PC-3 (cell line): Measurements from ENCODE around the gene ZMPSTE24. TPM values are rescaled to one million over a fixed set of nuclear protein-coding genes. Genes with fewer than 3 reads are reported as not detected.
"Not testable (repeated sequence)": the region's sequence is repeated elsewhere in the genome, so short reads cannot be mapped to it uniquely, and the experiment has no call there.

ENCODE experiments used
- ATAC-seq: fragments of 200-7000 bp; cut with Tn5 transposase; 2 replicates; pipeline ENCODE4 v1.9.1; 2020; ENCODE audit warnings: mild to moderate bottlenecking, moderate library complexity
- BruUV-seq: library from RNA; stranded (reverse); fragments of 400-500 nt; replicated peaks from 2 replicates; lab custom pipeline; 2021; lab: Mats Ljungman, UMichigan
- CTCF ChIA-PET: fragments of 300-600 bp; sonication (Branson Sonifier 250); formaldehyde crosslinking; loops from one replicate; lab custom pipeline; 2022; ENCODE audit warnings: antibody characterized with exemption; lab: Charles Lee
- POLR2A ChIA-PET: fragments of 300-600 bp; sonication (Branson Sonifier 250); formaldehyde crosslinking; loops from one replicate; lab custom pipeline; 2022; ENCODE audit warnings: antibody characterized with exemption; ENCODE audit not compliant: unreplicated experiment; lab: Charles Lee
- DNase-seq: peaks from one replicate; pipeline ENCODE4 v3.0.0-alpha.2; 2015
- H2AFZ ChIP-seq: fragments of 300-600 bp; sonication (generic); 2 replicates; pipeline ENCODE4 v1.6.0; 2016; ENCODE audit warnings: antibody characterized with exemption, low read length
- H3F3A ChIP-seq: fragments of 300-600 bp; sonication (generic); one replicate; pipeline ENCODE4 v1.6.0; 2017; ENCODE audit warnings: antibody characterized with exemption, low read length, control low read depth, mild to moderate bottlenecking; ENCODE audit not compliant: unreplicated experiment
- H3K27ac ChIP-seq: fragments of 300-600 bp; sonication (generic); 2 replicates; pipeline ENCODE4 v1.5.1; 2016; ENCODE audit warnings: mild to moderate bottlenecking, low read length
- H3K27me3 ChIP-seq: fragments of 300-600 bp; sonication (generic); 2 replicates; pipeline ENCODE4 v1.6.1; 2016; ENCODE audit warnings: low read length, mixed read lengths
- H3K36me3 ChIP-seq: fragments of 300-600 bp; sonication (generic); 2 replicates; pipeline ENCODE4 v1.6.1; 2016; ENCODE audit warnings: low read depth, mixed run types, low read length, mixed read lengths
- H3K4me1 ChIP-seq: fragments of 300-600 bp; sonication (generic); 2 replicates; pipeline ENCODE4 v1.5.1; 2016; ENCODE audit warnings: low read length; ENCODE audit not compliant: insufficient read depth
- H3K4me2 ChIP-seq: fragments of 300-600 bp; sonication (generic); 2 replicates; pipeline ENCODE4 v1.6.0; 2016; ENCODE audit warnings: low read length
- H3K4me3 ChIP-seq: fragments of 300-600 bp; sonication (generic); 2 replicates; pipeline ENCODE4 v1.5.1; 2016; ENCODE audit warnings: mild to moderate bottlenecking, low read length, mixed read lengths
- H3K79me2 ChIP-seq: fragments of 300-600 bp; sonication (generic); 2 replicates; pipeline ENCODE4 v1.6.1; 2017; ENCODE audit warnings: low read length, mixed read lengths
- H3K9ac ChIP-seq: fragments of 300-600 bp; sonication (generic); 2 replicates; pipeline ENCODE4 v1.6.0; 2016; ENCODE audit warnings: mild to moderate bottlenecking, low read length
- H3K9me2 ChIP-seq: fragments of 300-600 bp; sonication (generic); replicated peaks from 2 replicates; pipeline ENCODE4 v1.6.1; 2016; ENCODE audit warnings: mixed run types, low read length, mixed read lengths
- H3K9me3 ChIP-seq: fragments of 300-600 bp; sonication (generic); 2 replicates; pipeline ENCODE4 v1.6.1; 2016; ENCODE audit warnings: low read length, mixed read lengths
- H4K20me1 ChIP-seq: fragments of 300-600 bp; sonication (generic); 2 replicates; pipeline ENCODE4 v1.6.1; 2016; ENCODE audit warnings: low read length, mixed read lengths
- CTCF ChIP-seq: fragments of 300-600 bp; sonication (generic); conservative IDR thresholded peaks from 2 replicates; pipeline ENCODE4 v1.5.1; 2017; ENCODE audit warnings: antibody characterized with exemption, low read depth, mild to moderate bottlenecking, low read length
- EZH2 ChIP-seq: fragments of 300-600 bp; sonication (generic); IDR thresholded peaks from one replicate; pipeline ENCODE4 v1.6.1; 2017; ENCODE audit warnings: antibody characterized with exemption, mild to moderate bottlenecking, low read length; ENCODE audit not compliant: unreplicated experiment
- EZH2phosphoT487 ChIP-seq: fragments of 300-600 bp; sonication (generic); IDR thresholded peaks from 2 replicates; pipeline ENCODE4 v1.6.1; 2018; ENCODE audit warnings: mild to moderate bottlenecking, antibody characterized with exemption, low read length, borderline replicate concordance
- intact Hi-C: fragments of 100-400 bp; cut with micrococcal nuclease; formaldehyde crosslinking; loops from 2 replicates; pipeline ENCODE4 v1.9.0; 2023
- total RNA-seq: library from RNA; depleted of rRNA; stranded (reverse); fragments of >200 nt; gene quantifications from 2 replicates; pipeline ENCODE4 v1.2.3, GENCODE V29; 2014

ZMPSTE24 gene
- total RNA-seq, 1 experiment from 2014 or later: 76.1 TPM

- Histone ChIP-seq H3K36me3 (no peaks in the 10 kb centered on the region), H4K20me1 (no peaks in the 10 kb centered on the region), H3K9me3 (no peaks in the 10 kb centered on the region), H3K79me2 (no peaks in the 10 kb centered on the region), H3K4me1 (no peaks in the 10 kb centered on the region), H2AFZ (peak overlapping the region; percentile 100; the same call in 1 of the 2 replicates), H3K27me3 (no peaks in the 10 kb centered on the region), H3K9ac (no peak overlapping the region), H3F3A (no peaks in the 10 kb centered on the region), H3K27ac (no peak overlapping the region), H3K4me3 (peak overlapping the region; percentile 87), H3K9me2 (no peaks in the 10 kb centered on the region), H3K4me2 (peak overlapping the region; percentile 98)
- BruUV-seq: no TSS peak
- no peak for TF ChIP-seq CTCF
- TF ChIP-seq EZH2phosphoT487: no peak
- no peak for TF ChIP-seq EZH2
- ATAC-seq: no peak
- POLR2A ChIA-PET: no interaction called here
- CTCF ChIA-PET: interaction anchor here (0.5 to 1.3 kb wide), 2 partner anchors 21 to 86 kb away, joined by 3 read pairs; no protein-coding TSS in a partner anchor
- no peak for DNase-seq
- intact Hi-C loops: loop anchor here (5.0 kb wide), 1 partner anchor 175 kb away; no protein-coding TSS in a partner anchor
Measured at GRCh38 chr1:40317394-40318074, 59.5 kb downstream of the ZMPSTE24 start.

GRCh38 chr1:40318476-40318875 lies 60.4 kb downstream of the ZMPSTE24 start:
- ATAC-seq (no peak), DNase-seq (no peak)
- no peaks in the 10 kb centered on the region for H3K27me3 ChIP-seq
- no peaks in the 10 kb centered on the region for H3K9me3 ChIP-seq
- H3K9me2 ChIP-seq: no peaks in the 10 kb centered on the region
- no peak overlapping the region for H3K27ac ChIP-seq
- H4K20me1 ChIP-seq: no peaks in the 10 kb centered on the region
- no peaks in the 10 kb centered on the region for H3F3A ChIP-seq
- intact Hi-C loops: loop anchor here (5.0 kb wide), 1 partner anchor 176 kb away; no protein-coding TSS in a partner anchor
- no peak for TF ChIP-seq EZH2phosphoT487
- TF ChIP-seq EZH2: no peak
- no TSS peak for BruUV-seq
- H2AFZ ChIP-seq: no peak overlapping the region
- CTCF ChIA-PET: no interaction called here
- POLR2A ChIA-PET: no interaction called here
- H3K36me3 ChIP-seq: no peaks in the 10 kb centered on the region
- no peak overlapping the region for H3K4me2 ChIP-seq
- no peak overlapping the region for H3K4me3 ChIP-seq
- no peak overlapping the region for H3K9ac ChIP-seq
- H3K79me2 ChIP-seq: no peaks in the 10 kb centered on the region
- no peaks in the 10 kb centered on the region for H3K4me1 ChIP-seq

- no peak for DNase-seq
- Histone ChIP-seq H3K79me2 (no peaks in the 10 kb centered on the region), H3K4me2 (no peak overlapping the region), H3F3A (no peaks in the 10 kb centered on the region), H3K36me3 (no peaks in the 10 kb centered on the region), H2AFZ (no peak overlapping the region), H3K4me3 (no peak overlapping the region), H3K27me3 (no peaks in the 10 kb centered on the region), H4K20me1 (no peaks in the 10 kb centered on the region), H3K4me1 (no peaks in the 10 kb centered on the region), H3K27ac (no peak overlapping the region), H3K9ac (no peak overlapping the region), H3K9me2 (no peaks in the 10 kb centered on the region), H3K9me3 (no peaks in the 10 kb centered on the region)
- no peak for TF ChIP-seq CTCF
- no peak for TF ChIP-seq EZH2
- TF ChIP-seq EZH2phosphoT487: no peak
- no TSS peak for BruUV-seq
- ChIA-PET CTCF (no interaction called here), POLR2A (no interaction called here)
- intact Hi-C loops: loop anchor here (5.0 kb wide), 1 partner anchor 177 kb away; no protein-coding TSS in a partner anchor
- ATAC-seq: no peak
Measured at GRCh38 chr1:40318970-40319621, 61.1 kb downstream of the ZMPSTE24 start.

GRCh38 chr1:40331403-40331802 lies 73.4 kb downstream of the ZMPSTE24 start:
- H3K9ac ChIP-seq, H3K9me3 ChIP-seq, BruUV-seq, H3K4me3 ChIP-seq, H4K20me1 ChIP-seq, H3F3A ChIP-seq, CTCF ChIA-PET, intact Hi-C loops, H3K36me3 ChIP-seq, H3K4me1 ChIP-seq, DNase-seq, H3K27ac ChIP-seq, H3K4me2 ChIP-seq, ATAC-seq, H3K79me2 ChIP-seq, H3K27me3 ChIP-seq, H3K9me2 ChIP-seq, H2AFZ ChIP-seq: not testable (repeated sequence)
- POLR2A ChIA-PET: interaction anchor here (0.6 kb wide), 1 partner anchor 13 kb away, joined by 4 read pairs; no protein-coding TSS in a partner anchor
